Measurements from ENCODE around the gene LEMD1. TPM values are rescaled to one million over a fixed set of nuclear protein-coding genes. Genes with fewer than 3 reads are reported as not detected.

LEMD1 gene
- total RNA-seq, 4 donors from 2014 or later, result not detected

DNA sequence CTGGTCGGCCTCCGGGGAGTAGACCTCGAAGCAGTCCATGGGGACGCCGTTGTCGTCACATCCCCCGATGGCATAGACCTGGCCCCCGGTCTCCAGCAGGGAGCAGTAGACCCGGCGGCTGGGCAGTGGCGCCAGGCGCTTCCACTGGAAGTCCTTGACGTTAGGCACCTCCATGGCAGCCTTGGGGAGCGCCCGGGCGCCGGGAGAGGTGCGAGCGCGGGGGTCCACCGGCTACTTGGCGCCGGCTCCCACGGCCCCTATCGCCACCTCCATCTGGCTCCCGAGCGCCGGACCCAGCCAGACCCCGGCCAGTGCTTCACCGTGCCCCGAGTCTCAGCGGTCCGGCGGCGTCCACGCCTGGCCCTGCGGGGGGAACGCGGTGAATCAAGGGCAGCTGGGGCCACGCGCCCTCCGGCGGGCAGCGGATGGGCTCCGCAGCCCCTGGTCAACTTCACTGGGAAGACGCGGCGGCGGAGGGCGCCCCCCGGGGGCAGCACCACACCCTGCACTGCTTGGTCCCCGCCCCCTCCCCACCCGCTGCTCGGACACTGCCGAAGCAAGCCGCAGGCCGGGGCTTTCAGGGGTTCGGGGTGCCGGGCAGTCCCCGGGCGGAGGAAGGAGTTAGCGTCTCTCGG is 78.3 kb downstream of the LEMD1 start:
- peaks cover 13 to 15% (median 14%) of the 10 kb centered on the region in 4 donors for H3K4me1 ChIP-seq
- WGBS, result no CpG with 5 or more reads among the region's 63 CpGs
- H3K27ac ChIP-seq (replicated peaks in 1 of 4), result no peak overlapping the region
- no peaks in the 10 kb centered on the region for H3K36me3 ChIP-seq
- TF ChIP-seq, protein P1, sequence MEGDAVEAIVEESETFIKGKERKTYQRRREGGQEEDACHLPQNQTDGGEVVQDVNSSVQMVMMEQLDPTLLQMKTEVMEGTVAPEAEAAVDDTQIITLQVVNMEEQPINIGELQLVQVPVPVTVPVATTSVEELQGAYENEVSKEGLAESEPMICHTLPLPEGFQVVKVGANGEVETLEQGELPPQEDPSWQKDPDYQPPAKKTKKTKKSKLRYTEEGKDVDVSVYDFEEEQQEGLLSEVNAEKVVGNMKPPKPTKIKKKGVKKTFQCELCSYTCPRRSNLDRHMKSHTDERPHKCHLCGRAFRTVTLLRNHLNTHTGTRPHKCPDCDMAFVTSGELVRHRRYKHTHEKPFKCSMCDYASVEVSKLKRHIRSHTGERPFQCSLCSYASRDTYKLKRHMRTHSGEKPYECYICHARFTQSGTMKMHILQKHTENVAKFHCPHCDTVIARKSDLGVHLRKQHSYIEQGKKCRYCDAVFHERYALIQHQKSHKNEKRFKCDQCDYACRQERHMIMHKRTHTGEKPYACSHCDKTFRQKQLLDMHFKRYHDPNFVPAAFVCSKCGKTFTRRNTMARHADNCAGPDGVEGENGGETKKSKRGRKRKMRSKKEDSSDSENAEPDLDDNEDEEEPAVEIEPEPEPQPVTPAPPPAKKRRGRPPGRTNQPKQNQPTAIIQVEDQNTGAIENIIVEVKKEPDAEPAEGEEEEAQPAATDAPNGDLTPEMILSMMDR (IDR thresholded peaks at IDR 0.05), result no peak
- TF ChIP-seq POLR2AphosphoS5 (IDR thresholded peaks at IDR 0.05) (no peak), POLR2A (IDR thresholded peaks at IDR 0.05; ENCODE audit: low read depth) (no peak), EP300 (IDR thresholded peaks at IDR 0.05) (no peak)
- H3K27me3 ChIP-seq, result peaks cover 0 to 72% (median 29%) of the 10 kb centered on the region in 4 donors
- intact Hi-C loops (cut with DNase I), result no loop called here
- H3K9me3 ChIP-seq, result no peaks in the 10 kb centered on the region
- H3K4me3 ChIP-seq, result peak overlapping the region; percentile 40 to 53 (median 44)
- DNase-seq (ENCODE audit: extremely low spot score), result no peak

DNA sequence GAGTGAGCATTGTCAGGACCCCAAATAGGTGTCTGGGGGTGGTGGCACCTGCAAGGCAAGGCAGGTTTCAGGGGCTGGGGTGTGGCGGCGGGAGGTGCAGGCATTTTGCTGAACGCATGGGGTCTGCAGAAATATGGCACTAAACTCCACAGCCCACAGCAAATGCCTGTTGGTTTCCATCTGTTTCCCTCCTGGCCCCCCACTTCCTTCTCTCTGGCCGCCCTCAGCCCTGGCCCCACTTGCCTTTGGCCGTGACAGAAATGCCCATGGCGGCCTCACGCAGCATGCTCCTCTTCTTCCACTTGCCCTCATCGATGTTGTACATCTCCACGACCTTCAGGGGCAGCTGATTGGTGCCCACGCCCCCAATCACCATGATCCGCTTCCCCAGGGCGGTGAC is 78.9 kb downstream of the LEMD1 start:
- H3K27ac ChIP-seq (replicated peaks in 1 of 4), result no peak overlapping the region
- no peak for DNase-seq (ENCODE audit: extremely low spot score)
- H3K36me3 ChIP-seq, result no peaks in the 10 kb centered on the region
- peaks cover 0 to 66% (median 29%) of the 10 kb centered on the region in 4 donors for H3K27me3 ChIP-seq
- intact Hi-C loops (cut with DNase I), result no loop called here
- TF ChIP-seq POLR2A (IDR thresholded peaks at IDR 0.05; ENCODE audit: low read depth), result no peak
- no peak for TF ChIP-seq EP300 (IDR thresholded peaks at IDR 0.05)
- TF ChIP-seq POLR2AphosphoS5 (IDR thresholded peaks at IDR 0.05), result no peak
- TF ChIP-seq, protein P1 (IDR thresholded peaks at IDR 0.05), result no peak
- H3K9me3 ChIP-seq, result no peaks in the 10 kb centered on the region
- peaks cover 13 to 15% (median 14%) of the 10 kb centered on the region in 4 donors for H3K4me1 ChIP-seq
- H3K4me3 ChIP-seq, result peak overlapping the region in 2 of 4 donors; percentile 43 to 45
- 75% methylated on average over 12 of the region's 12 CpGs for WGBS

DNA sequence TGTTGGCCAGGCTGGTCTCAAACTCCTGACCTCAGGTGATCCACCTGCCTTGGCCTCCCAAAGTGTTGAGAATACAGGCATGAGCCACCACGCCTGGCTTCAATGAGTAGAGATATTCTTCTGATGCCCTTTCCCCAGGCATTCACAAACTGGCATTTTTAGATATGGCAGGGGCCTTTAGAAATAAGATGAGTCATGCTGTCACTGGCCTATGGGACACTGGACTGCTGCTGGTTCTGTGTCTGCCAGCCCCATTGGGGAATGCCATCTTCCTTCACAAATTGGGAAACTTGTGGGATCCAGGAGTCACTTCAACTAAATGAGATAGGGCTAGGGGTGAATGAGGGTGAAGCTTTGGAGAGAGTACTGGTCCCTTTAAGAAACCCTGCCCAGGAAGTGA is 81.2 kb downstream of the LEMD1 start:
- Histone ChIP-seq H3K9me3 (no peaks in the 10 kb centered on the region), H3K4me3 (no peak overlapping the region), H3K36me3 (no peaks in the 10 kb centered on the region), H3K27ac (replicated peaks in 1 of 4) (no peak overlapping the region), H3K4me1 (peaks cover 13 to 15% (median 14%) of the 10 kb centered on the region in 4 donors), H3K27me3 (peaks cover 0 to 43% (median 25%) of the 10 kb centered on the region in 4 donors)
- WGBS, result 88% methylated on average over 1 of the region's 1 CpG
- no peak for TF ChIP-seq POLR2A (IDR thresholded peaks at IDR 0.05; ENCODE audit: low read depth)
- no peak for TF ChIP-seq POLR2AphosphoS5 (IDR thresholded peaks at IDR 0.05)
- TF ChIP-seq, protein P1 (IDR thresholded peaks at IDR 0.05), result no peak
- no peak for TF ChIP-seq EP300 (IDR thresholded peaks at IDR 0.05)
- DNase-seq (ENCODE audit: extremely low spot score), result no peak
- intact Hi-C loops (cut with DNase I), result no loop called here

DNA sequence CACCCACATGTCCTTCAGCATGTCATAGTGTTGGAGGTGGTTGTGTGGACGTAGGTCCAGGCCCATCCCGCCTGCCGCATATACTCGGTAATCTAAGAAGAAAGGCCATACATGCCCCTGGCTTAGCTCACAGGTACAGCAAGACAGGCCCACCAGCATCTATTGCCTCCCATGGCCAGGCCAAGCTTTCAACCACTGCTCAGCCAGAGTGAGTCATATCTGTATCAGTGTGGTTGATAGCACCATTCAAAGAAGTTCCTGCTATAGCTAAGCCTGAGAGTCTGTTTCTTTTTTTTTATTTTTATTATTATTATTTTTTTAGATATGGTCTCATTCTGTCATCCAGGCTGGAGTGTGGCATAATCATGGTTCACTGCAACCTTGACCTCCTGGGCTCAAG is 82.1 kb downstream of the LEMD1 start:
- WGBS, result 91% methylated on average over 4 of the region's 4 CpGs
- intact Hi-C loops (cut with DNase I), result loop anchor here (5.0 kb wide), 1 partner anchor 48 kb away; no protein-coding TSS in a partner anchor
- H3K27ac ChIP-seq (replicated peaks in 1 of 4), result no peak overlapping the region
- H3K9me3 ChIP-seq, result no peaks in the 10 kb centered on the region
- TF ChIP-seq POLR2AphosphoS5 (IDR thresholded peaks at IDR 0.05), result no peak
- TF ChIP-seq, protein P1 (IDR thresholded peaks at IDR 0.05), result no peak
- no peak for TF ChIP-seq EP300 (IDR thresholded peaks at IDR 0.05)
- TF ChIP-seq POLR2A (IDR thresholded peaks at IDR 0.05; ENCODE audit: low read depth), result no peak
- H3K36me3 ChIP-seq, result no peaks in the 10 kb centered on the region
- DNase-seq (ENCODE audit: extremely low spot score), result no peak
- no peak overlapping the region for H3K4me3 ChIP-seq
- H3K4me1 ChIP-seq, result peaks cover 13 to 15% (median 14%) of the 10 kb centered on the region in 4 donors
- H3K27me3 ChIP-seq, result peaks cover 0 to 41% (median 21%) of the 10 kb centered on the region in 4 donors
